HG02798 (cell line): ENCODE results near the gene TMEM51.

Source experiments
- ATAC-seq: cut with Tn5 transposase; IDR thresholded peaks from one replicate; pipeline ENCODE4 v1.9.1; 2021; ENCODE audit warnings: mild to moderate bottlenecking; ENCODE audit not compliant: unreplicated experiment, poor library complexity

TMEM51 gene

DNA sequence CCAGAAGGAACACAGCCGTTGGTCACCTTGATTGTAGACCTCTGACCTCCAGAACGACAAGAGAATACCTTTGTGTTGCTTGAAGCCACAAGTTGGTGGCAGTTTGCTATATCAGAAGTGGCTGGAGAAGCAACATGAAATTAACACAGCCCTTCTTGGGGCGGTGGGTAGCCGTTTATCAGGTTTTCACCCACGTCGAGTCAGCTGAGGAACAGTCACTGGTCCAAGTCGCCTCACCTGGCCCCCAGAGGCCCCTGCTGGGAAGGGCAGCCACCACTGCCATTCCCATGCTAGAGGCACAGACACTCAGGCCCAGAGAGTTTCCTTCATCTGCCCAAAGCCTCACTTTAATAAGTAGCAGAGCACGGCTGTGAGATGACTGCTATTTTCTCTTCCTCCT lies 37.7 kb downstream of the TMEM51 start:
- ATAC-seq: no peak

DNA sequence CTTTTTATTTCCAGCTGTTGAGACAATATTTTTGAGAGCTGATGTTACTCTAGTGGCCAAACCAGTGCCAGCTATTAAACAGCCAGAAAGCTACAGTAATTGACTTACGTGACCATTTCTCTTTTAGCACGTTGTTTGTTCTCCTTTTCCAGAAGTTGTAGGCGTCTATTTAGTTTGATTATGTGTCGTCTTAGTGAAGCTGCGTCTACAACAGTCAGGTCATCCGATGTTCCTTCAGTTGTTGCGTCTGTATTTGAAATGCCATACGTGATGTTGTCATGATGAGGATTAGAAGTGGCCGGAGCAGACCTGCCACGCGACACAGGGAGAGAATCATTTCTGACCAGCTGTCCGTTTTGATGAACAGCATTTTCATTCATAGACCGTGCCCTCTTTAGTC lies 38.2 kb downstream of the TMEM51 start:
- no peak for ATAC-seq

DNA sequence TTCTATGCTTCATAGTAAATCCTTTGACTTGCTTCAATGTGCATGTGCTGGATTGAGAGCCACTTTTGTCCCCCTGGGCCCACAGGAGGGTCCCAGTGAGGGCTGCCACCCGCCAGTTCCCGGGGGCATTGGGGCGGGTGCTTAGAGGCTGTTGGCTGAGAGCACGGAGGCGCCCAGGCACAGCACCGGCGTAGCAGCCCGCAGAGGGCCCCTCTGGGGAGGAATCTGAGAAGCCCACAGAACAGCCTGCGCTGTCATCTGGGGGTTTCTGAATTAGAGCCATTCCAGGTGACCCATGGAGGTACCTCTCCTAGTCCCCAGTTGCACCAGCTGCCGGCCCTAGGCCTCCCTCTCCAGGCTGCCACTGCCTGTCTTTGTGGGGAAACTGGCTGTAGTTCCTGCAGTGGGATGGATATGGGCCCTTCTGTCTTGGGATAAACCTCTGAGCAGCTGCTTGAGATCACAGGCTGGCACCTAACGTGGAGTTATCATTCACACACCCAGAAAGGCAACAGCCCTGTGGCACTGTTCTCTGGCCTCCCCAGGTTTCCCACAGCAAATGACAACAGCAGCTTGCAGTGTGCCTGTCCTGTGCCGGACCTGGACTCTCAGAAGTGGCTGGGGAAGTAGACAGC lies 39.5 kb downstream of the TMEM51 start:
- ATAC-seq: no peak

DNA sequence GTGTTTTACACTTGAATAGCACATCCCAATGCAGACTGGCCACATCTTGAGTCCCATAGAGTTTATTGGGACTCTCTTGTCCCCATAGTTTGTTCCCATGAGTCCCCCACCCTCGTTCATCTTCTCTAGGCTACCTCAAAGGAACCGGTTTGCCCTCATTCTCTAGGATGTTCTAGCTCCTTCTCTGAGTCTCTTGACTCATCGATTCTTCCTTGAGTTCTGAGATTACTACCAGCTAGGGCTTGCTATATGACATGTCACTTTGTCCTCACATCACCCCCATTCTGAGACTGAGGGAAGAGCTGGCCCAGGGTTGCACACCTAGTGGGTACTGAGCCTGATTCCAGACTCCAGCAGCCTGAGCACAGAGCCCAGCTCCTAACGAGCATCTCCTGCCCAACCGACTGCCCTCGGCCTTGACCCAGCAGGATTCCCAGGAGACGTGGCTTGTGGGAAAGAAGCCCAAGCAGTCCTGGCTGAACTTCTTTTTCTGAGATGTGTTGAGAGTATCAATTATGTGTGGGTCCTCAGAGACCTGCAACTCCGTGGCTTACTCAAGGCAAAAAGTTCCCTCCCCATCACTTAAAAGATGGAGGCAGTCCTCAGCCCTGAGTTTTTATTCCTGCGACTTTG lies 42.0 kb downstream of the TMEM51 start:
- ATAC-seq: no peak

DNA sequence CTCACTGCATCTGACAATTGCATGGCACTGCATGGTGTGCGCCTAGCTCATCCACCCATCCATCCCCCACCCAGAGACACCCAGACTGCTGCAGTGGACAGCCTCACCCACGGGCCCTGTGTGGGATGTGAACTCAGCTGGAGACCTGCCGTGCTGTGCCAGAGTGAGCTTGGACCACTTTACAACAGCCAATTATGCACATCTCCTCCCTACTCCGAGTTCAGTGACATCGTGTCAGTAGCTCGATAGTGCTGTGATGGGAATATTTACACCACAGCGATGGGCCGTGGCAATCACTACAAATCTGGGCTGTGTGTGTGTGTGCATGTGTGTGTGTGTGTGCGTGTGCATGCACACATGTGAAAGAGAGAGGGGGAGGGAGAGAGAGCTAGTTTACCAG lies 42.5 kb downstream of the TMEM51 start:
- ATAC-seq: no peak

DNA sequence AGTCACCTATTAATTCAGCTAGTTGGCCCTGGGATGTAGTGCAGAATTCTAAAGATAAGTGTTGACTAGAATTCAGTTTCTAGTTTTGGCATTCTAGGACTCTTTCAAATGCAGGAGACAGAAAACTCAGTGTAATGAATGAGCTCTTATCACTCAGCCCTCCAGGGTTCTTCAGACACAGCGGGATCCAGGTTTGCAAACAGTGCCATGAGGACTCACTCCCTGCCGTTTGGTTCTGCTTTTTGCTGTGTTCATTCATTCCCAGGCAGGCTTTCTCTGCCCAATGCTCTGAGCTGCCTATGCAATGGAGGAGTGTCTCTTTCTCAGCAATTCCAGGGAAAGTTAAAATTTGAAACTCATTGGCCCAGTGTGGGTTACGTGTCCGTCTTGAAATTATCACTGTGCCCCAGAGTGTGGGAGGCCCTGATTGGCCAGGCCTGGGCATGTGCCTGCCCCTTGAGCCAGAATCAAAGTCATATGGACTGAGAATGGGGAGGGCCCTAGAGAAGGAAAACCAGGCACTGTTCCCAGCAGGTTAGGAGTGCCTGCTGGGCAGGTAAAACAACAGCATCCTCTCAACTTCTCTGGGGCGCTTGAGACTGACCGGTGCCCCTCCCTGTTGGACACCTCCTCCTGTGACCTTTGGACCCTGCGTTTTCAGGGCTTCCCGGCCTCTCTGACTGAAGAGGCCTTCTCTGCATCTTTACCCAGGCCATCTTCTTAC lies 43.4 kb downstream of the TMEM51 start:
- no peak for ATAC-seq

DNA sequence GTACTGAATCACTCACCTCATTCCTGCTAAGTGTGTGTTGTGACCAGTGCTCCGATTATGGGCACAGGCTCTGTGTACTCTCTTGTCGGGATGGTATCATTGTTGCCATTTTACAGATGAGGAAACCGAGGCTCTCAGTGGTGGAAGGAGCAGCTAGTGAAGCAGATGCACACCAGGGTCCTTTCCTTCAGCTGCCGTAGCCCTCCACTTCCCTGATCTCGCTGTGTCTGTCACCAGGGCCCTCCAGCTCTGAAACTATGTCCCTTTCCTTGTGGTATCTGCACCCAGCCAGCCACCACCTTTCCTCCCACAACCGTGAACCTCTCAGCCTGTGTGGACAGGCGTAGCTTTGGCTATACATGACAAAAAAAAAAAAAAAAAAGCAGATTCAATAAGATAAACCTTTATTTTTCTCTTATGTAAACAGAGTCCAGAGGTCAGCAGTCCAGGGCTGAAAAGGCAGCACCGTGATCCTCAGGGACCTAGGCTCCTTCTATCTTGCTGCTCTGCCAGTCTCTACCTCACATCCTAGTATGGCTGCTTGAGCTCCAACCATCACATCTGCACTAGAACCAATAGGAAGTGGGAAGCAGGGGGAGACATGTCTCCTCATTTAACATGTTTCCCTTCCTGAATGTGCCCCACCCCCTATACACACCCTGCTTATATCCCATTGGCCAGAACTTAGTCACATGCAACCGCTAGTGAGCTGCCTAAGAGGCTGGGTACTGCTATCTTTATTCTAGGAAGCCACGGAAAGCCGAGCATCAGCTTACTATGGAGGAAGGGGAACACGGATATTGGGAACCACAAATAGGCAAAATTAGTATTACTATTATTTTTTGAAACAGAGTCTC lies 44.3 kb downstream of the TMEM51 start:
- ATAC-seq: no peak

DNA sequence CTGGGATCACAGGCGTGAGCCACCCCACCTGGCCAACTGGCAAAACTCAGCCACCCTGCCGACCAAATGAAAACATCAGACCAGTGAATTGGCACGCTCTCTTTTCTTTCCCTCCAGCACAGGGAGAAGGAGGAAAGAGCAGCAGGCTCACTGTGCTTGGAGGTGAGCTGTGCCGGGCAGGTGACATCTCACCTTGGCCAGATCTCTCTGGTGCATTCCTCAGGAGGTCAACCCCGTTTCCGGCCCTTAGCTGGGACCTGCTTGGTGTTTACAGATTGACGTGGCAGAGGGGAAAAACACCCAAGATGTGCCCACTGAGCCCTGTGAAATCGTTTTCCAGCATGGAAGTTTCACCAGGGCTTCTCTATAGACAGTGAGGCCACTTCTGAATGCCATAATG lies 45.1 kb downstream of the TMEM51 start:
- ATAC-seq: no peak

DNA sequence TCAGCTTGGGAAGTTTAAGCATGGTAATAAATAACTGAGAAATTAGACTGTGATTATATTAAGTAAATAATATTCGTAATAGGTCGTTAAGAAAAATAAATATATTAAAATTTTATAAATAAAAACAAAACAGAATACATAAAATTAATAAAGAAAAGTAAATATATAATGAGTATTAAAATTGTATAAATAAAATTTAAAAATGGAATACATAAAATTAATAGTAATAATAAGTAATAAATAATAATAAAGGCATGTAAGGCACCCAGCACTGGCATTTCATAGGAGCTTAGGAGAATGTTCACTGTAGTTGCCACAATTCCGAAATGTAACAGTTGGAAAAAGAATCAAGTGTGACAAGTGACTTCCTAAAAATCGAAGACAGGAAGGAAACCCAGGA lies 47.7 kb downstream of the TMEM51 start:
- no peak for ATAC-seq

DNA sequence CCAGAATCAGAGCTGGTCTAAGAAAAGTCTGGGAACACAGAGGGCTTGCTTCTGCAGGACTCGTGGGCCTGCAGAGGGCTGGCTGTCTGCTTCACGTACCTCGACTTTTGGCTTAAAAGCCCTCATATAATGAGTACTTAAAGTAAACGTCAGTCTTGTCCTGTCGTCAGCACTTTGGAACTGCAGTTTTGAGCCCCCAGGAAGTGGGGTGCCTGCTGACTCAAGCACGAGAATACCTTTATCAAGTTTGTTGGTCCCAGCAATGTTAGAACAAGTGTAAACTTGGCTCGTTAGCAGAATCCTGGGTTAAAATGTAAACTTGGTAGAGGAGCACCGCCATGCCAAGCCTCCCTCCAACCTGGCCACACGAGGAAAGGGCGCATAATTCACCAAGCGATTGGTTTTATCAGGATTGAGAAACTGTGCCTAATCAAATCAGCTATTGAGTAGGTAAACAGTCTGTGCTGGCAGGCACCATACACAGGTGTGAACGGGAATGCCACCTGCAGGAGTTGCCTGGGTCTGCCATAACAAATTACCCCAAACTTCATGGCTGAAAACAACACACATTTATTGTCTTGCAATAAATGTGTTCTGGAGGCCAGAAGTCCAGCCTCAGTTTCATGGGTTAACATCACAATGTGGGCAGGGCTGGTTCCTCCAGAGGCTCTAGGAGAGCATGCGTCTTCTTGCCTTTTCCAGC lies 48.5 kb downstream of the TMEM51 start:
- no peak for ATAC-seq

DNA sequence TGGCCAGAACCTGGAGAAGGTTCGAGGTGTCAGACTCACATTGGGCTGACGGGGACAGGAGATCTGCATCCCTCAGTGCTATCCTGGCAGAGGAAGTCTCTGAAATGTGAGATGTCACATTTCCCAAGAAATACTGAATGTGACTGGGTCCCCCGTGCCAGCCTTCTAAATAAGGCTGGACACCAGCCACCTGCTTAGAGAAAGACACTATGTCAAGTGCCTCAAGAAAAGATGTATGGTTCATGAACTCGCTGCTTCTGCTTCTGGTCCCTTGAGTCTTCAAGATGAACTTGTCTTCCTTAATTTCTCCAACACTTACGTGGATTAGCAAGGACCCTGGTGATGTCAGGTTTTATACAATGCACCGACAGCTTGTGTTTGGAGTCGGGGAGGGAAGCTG lies 51.4 kb downstream of the TMEM51 start:
- no peak for ATAC-seq

DNA sequence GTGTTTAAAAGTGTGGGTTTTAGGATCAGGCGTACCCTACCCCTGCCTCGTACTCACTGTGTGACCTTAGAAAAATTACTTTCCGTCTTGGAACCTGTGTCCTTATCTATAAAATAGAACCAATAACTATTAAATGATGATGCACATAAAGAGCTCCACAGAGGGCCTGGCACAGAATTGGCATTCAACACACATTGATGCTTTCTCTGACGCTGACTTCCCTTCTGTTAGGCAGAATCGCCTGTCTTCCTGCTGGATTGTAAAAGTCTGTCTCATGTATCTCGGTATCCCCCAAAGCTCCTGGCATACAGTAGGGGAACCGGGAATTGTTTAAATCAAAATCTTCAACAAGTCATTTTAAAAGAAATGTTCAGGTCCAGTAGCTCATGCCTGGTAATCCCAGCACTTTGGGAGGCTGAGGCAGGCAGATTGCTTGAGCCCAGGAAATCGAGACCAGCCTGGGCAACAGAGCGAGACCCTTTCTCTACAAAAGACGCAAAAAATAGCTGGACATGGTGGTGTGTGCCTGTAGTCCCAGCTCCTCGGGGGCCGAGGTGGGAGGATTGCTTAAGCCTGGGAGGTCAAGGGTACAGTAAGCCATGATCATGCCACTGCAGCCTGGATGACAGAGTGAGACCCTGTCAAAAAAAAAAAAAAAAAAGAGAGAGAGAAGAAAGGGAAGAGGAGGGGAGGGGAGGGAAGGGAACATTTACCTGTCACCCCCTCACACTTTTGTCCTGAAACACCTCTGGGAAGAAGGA lies 52.2 kb downstream of the TMEM51 start:
- ATAC-seq: no peak

DNA sequence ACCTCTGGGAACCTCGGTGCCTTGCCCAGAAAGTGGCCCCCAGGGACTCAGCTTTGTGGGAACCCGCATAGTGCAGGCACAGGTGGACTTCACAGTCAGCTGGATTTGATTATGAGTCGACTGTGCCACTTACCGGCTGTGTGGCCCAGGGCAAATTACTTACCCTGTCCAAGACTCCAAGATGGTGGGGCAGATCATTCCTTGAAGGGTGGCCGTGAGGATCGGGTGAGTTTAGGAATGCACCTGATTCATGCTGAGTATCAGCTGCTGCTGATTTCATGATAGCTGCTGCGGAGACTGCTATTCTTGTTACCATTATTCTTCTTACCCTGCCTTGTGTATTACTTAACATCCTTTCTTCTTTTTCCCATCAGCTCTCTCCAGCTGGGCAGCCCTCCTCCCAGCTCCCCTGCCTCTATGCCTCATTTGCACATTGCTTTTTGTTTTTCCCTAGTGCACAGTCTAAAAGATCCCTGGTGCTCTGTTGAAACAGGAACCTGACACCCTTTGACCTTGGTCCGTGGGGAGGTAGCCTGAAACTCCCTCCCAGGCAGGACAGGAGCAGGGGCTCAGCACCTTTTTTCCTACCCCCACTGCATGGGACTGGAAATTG lies 53.0 kb downstream of the TMEM51 start:
- no peak for ATAC-seq

DNA sequence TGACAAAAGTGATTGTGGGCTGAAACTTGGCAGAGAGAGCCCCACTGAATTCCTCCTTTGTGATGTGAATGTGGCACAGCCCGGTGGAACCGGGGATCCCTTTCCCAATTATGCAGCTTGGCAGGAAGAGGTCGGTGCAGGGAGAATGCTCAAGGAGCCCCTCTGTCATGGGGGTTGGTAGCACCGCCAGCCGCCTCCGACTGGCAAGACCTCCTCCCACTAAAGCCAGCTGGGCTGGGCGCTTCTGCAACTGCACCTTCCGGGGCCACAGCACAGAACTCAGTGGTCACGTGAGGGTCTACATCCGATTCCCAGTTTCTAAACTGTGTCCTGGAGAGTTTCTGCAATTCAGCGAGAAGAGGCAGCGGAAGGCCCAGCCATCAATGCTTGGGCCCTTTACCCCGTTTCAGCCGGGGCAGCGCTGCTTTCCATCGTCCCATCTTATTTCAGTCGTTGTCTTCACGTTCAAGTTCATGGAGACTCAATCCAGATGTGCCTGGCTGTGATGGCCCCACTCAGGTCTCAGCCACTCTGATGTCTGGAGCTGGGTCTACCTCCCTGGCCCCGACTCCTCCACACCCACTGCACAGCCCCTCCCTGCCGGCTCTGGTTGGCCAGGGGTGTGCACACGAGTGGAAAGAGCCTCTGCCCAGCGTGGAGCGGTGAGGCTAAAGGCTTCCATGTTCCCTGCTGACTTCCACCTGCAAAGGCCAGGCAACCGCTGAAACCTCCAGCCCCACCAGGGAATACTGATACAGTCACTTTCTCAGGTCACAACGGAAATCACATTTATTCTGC lies 53.7 kb downstream of the TMEM51 start:
- ATAC-seq: no peak

DNA sequence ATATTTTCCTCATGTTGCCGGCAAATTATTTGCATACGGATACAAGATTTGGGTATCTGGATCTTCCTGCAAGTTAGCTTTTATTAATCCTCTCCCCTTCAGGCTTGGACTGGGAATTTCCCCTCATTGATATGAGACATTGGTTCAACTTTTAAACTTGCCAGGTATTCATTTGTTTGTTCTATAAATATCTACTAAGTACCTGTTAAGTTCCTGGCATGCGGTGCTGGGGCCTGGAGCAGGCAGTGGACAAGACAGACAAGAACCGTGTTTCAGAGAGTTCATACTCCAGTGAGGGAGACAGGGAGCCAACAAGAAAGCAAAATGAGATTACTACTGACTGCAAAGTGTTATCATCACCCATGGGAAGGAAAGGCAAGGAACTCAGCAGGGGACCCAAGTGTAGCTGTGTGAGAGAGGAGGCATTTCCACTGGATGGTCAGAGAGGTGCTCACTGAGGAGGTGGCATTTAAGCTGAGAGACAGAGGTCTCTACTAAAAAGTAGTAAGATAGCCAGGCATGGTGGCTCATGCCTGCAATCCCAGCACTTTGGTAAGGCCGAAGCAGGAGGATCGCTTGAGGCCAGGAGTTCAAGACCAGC lies 54.4 kb downstream of the TMEM51 start:
- no peak for ATAC-seq

DNA sequence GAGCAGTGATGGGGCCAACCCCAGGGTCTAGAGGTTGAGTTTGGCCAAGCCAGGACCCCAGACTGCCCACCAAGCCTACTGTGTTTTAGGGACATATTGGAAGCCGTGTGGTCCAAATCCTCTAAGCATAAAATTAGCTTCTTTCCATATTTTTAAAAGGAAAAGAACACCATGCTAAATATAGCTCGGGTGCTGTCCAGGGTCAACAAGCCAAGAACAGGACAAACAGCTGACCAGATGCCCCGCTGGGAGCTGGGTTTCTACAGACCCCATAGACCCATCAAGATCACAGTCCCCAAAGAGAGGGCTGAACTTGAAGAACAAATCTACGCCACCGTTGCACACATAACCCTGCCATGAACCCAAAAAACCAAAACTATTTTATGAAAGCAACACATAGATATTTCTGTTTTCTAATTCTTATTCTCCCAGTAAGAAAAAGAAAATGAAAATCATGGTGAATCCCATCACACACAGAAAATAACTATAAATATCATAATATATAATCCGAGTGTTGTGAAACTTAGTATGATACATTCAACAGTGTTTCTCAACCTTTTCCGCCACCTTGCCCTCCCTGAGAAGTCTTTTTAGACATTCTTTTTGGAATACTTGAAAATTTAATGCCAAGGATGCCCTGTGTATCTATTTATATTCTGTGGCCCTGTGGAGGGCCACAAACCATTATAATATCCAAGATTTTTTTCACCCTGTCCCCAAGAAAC lies 57.3 kb downstream of the TMEM51 start:
- no peak for ATAC-seq

DNA sequence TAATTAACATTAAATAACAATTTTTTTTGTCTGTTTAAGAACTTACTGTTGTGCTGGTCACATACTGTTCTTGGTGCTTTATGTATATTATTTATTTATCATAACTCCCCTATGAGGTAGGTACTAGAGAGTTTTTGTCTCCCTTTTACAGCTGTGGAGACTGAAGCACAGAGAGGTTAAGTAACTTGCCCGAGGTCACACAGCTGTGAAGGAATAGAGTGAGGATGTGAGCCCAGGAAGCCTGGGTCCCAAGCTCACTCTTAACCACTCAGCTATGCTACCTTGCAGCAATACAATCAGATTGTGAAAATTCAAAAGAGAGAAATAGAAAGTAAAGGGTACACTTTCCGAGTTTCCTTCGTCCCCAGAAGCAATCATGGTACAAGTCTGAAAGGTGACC lies 57.9 kb downstream of the TMEM51 start:
- ATAC-seq: no peak
